Left lung (tissue), 10 donors: ENCODE measurements around the gene FAH. TPM values are rescaled to one million over a fixed set of nuclear protein-coding genes. Genes with fewer than 3 reads are reported as not detected.

Experiments used
- ATAC-seq: fragments of 200-7000 bp; cut with Tn5 transposase; one replicate; pipeline ENCODE4 v1.9.1; 2020; ENCODE audit warnings: moderate library complexity
- DNase-seq, 4 donors: peaks; one replicate each; pipeline ENCODE4 v3.0.0-alpha.2; 2013 to 2020
- H3K27ac ChIP-seq, 2 donors: fragments of 200-600 bp; sonication (generic) in 1 of 2; one replicate each; pipeline versions ENCODE4 v1.5.0 to v1.8.0; 2020 to 2021
- H3K27me3 ChIP-seq, 2 donors: fragments of 200-600 bp; sonication (generic) in 1 of 2; one replicate each; pipeline versions ENCODE4 v1.5.0 to v1.8.0; 2020 to 2021
- H3K36me3 ChIP-seq, 2 donors: fragments of 200-600 bp; sonication (generic) in 1 of 2; one replicate each; pipeline versions ENCODE4 v1.5.0 to v1.8.0; 2020 to 2021
- H3K4me1 ChIP-seq, 2 donors: fragments of 200-600 bp; one replicate each; pipeline ENCODE4 v1.8.0; 2021
- H3K4me3 ChIP-seq, 2 donors: fragments of 200-600 bp; sonication (generic) in 1 of 2; one replicate each; pipeline versions ENCODE4 v1.5.0 to v1.8.0; 2020 to 2021; ENCODE audit warnings: mild to moderate bottlenecking in 1 of 2
- H3K9me3 ChIP-seq, 2 donors: fragments of 200-600 bp; sonication (generic) in 1 of 2; one replicate each; pipeline versions ENCODE4 v1.5.0 to v1.8.0; 2020 to 2021
- intact Hi-C, 2 donors: fragments of 100-400 bp; cut with DNase I; formaldehyde crosslinking; loops; one replicate each; pipeline versions ENCODE4 v1.11.2 to v1.14.2; 2022
- polyA plus RNA-seq, 6 donors: library from polyadenylated mRNA; unstranded; fragments of 120-200 nt; gene quantifications; one replicate each; pipeline ENCODE4 v1.2.1, GENCODE V29; 2013; ENCODE audit not compliant: insufficient read length in 6 of 6
- total RNA-seq, 2 donors: library from RNA; stranded (reverse); fragmentation: NEBNext Ultra II Directional; extraction: Animal tissue kit (Norgen Biotek cat#: 25700); gene quantifications; one replicate each; pipeline ENCODE4 v1.2.1, GENCODE V29; 2021
- TF ChIP-seq, protein P1 (sequence below), 2 donors: fragments of 200-600 bp; sonication (generic) in 1 of 2; IDR thresholded peaks; one replicate each; pipeline versions ENCODE4 v1.5.0 to v1.8.0; 2021; ENCODE audit warnings: antibody characterized with exemption in 2 of 2
- donor health status: DM: no; HTN: yes; CAD: no.
- donor health status: DM: no; HTN: no; CAD: no.

The FAH gene
- total and polyA plus RNA-seq, 8 donors, result 50.2 to 68.7 (median 55.7) TPM

- H3K4me1 ChIP-seq, result no peaks in the 10 kb centered on the region
- H3K36me3 ChIP-seq, result no peaks in the 10 kb centered on the region
- H3K4me3 ChIP-seq, result no peak overlapping the region
- no peaks in the 10 kb centered on the region for H3K27me3 ChIP-seq
- intact Hi-C loops, result no loop called here
- H3K9me3 ChIP-seq, result no peaks in the 10 kb centered on the region
- ATAC-seq (no peak), DNase-seq (no peak)
- no peak overlapping the region for H3K27ac ChIP-seq
- TF ChIP-seq, protein P1, sequence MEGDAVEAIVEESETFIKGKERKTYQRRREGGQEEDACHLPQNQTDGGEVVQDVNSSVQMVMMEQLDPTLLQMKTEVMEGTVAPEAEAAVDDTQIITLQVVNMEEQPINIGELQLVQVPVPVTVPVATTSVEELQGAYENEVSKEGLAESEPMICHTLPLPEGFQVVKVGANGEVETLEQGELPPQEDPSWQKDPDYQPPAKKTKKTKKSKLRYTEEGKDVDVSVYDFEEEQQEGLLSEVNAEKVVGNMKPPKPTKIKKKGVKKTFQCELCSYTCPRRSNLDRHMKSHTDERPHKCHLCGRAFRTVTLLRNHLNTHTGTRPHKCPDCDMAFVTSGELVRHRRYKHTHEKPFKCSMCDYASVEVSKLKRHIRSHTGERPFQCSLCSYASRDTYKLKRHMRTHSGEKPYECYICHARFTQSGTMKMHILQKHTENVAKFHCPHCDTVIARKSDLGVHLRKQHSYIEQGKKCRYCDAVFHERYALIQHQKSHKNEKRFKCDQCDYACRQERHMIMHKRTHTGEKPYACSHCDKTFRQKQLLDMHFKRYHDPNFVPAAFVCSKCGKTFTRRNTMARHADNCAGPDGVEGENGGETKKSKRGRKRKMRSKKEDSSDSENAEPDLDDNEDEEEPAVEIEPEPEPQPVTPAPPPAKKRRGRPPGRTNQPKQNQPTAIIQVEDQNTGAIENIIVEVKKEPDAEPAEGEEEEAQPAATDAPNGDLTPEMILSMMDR (IDR thresholded peaks at IDR 0.05), result no peak
Measured at GRCh38 chr15:80202641-80203360, 50.0 kb downstream of the FAH start.

DNA sequence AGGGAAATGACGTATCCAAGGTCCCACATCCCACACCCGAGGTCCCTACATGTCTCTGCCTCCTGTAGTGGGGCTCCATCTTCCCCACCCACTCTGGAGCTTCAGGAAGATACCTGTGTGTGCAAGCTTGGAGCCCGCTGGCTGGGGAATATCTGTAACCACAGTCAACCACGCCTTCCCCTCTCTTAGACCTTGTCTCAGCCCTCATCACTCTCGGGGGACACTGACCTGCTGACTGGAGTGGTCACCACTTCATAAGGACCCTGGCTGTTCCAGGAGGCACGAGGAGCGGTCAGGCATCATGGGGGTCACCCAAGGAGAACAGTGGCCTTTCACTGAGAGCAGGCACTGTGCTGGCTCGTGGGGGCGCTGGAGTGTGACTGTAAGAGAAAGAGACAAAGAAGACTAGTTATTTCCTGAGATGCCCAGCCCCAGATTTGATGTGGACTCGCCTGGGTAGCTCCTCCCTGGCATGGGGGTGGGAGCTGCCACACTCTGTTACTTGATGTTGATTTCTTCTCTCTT, 50.6 kb downstream of the FAH start:
- Histone ChIP-seq H3K4me1 (no peaks in the 10 kb centered on the region), H3K9me3 (no peaks in the 10 kb centered on the region), H3K4me3 (no peak overlapping the region), H3K36me3 (no peaks in the 10 kb centered on the region), H3K27me3 (no peaks in the 10 kb centered on the region), H3K27ac (no peak overlapping the region)
- ATAC-seq (no peak), DNase-seq (no peak)
- TF ChIP-seq, protein P1 (IDR thresholded peaks at IDR 0.05), result no peak
- intact Hi-C loops, result no loop called here

DNA sequence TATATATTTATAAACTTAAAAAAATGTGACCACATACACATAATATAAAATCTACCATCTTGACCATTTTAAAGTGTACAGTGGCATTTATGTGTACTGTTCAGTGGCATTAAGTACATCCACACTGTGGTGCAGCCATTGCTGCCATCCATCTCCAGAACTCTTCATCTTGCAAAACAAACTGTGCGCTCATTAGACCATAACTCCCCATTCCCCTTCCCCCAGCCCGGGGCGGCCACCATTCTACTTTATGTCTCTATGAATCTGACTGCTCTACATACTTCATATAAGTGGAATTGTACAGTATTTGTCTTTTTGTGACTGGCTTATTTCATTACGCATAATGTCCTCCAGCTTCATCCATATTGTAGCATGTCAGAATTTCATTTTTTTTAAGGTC, 51.4 kb downstream of the FAH start:
- H3K9me3 ChIP-seq, result no peaks in the 10 kb centered on the region
- H3K27ac ChIP-seq, result no peak overlapping the region
- no peaks in the 10 kb centered on the region for H3K36me3 ChIP-seq
- H3K4me1 ChIP-seq, result no peaks in the 10 kb centered on the region
- intact Hi-C loops, result no loop called here
- no peaks in the 10 kb centered on the region for H3K27me3 ChIP-seq
- no peak for DNase-seq
- no peak for ATAC-seq
- TF ChIP-seq, protein P1 (IDR thresholded peaks at IDR 0.05), result no peak
- no peak overlapping the region for H3K4me3 ChIP-seq

DNA sequence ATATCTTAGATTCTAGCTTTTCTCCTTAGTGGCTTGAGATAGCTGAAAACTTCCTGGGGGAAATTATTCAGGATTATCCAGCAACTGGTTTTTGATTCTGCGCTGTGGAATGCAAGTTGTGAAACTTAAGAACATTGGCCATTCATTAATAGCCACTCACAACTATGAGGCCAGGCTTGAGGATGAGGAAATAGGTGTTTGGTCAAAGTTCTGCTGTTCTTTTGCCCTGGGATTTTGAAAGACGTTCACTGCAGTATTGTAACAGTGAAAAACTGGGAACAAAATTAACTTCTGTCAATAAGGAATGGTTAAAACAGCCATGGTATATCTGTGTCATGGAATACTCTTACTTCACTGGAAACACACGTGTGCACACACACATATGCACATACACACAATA, 55.1 kb downstream of the FAH start:
- H3K9me3 ChIP-seq, result no peaks in the 10 kb centered on the region
- ATAC-seq (peak; percentile 85), DNase-seq (peak in 1 of 4 donors; percentile 24)
- H3K4me3 ChIP-seq, result no peak overlapping the region
- no peak overlapping the region for H3K27ac ChIP-seq
- H3K4me1 ChIP-seq, result no peaks in the 10 kb centered on the region
- intact Hi-C loops, result no loop called here
- TF ChIP-seq, protein P1 (IDR thresholded peaks at IDR 0.05), result no peak
- H3K27me3 ChIP-seq, result no peaks in the 10 kb centered on the region
- no peaks in the 10 kb centered on the region for H3K36me3 ChIP-seq

GRCh38 chr15:80208758-80209734, 56.2 kb downstream of the FAH start:
- DNase-seq, result no peak
- TF ChIP-seq, protein P1 (IDR thresholded peaks at IDR 0.05), result no peak
- Histone ChIP-seq H3K36me3 (no peaks in the 10 kb centered on the region), H3K27ac (no peak overlapping the region), H3K27me3 (no peaks in the 10 kb centered on the region), H3K4me3 (no peak overlapping the region), H3K9me3 (no peaks in the 10 kb centered on the region), H3K4me1 (no peaks in the 10 kb centered on the region)
- intact Hi-C loops, result no loop called here
- ATAC-seq, result no peak
